NT2/D1 (cell line): Measurements from ENCODE around the gene MAP1LC3B2.
"Not testable (repeated sequence)": the region's sequence is repeated elsewhere in the genome, so short reads cannot be mapped to it uniquely, and the experiment has no call there.

Experiments used
- DNase-seq: peaks from one replicate; pipeline ENCODE4 v3.0.0-alpha.2; 2011; ENCODE audit warnings: low read depth, low spot score
- H3K27me3 ChIP-seq: 2 replicates; pipeline ENCODE4 v1.6.0; 2011; ENCODE audit warnings: mild to moderate bottlenecking; ENCODE audit not compliant: insufficient read length, insufficient read depth
- H3K36me3 ChIP-seq: 2 replicates; pipeline ENCODE4 v1.6.1; 2011; ENCODE audit warnings: mild to moderate bottlenecking, low read length, mixed read lengths; ENCODE audit not compliant: insufficient read depth, insufficient read length
- H3K4me1 ChIP-seq: 2 replicates; pipeline ENCODE4 v1.5.1; 2011; ENCODE audit not compliant: insufficient read depth, insufficient read length
- H3K4me3 ChIP-seq: 2 replicates; pipeline ENCODE4 v1.5.1; 2011; ENCODE audit warnings: low read depth; ENCODE audit not compliant: insufficient read length
- H3K9ac ChIP-seq: 2 replicates; pipeline ENCODE4 v1.6.0; 2011; ENCODE audit warnings: low read depth; ENCODE audit not compliant: insufficient read length
- H3K9me3 ChIP-seq: 2 replicates; pipeline ENCODE4 v1.5.1; 2011; ENCODE audit warnings: mild to moderate bottlenecking, low read length; ENCODE audit not compliant: insufficient read depth
- SUZ12 ChIP-seq: IDR thresholded peaks from 2 replicates; pipeline ENCODE4 v1.6.1; 2011; ENCODE audit not compliant: insufficient read length, insufficient read depth; ENCODE audit errors: extremely low read depth
- YY1 ChIP-seq: IDR thresholded peaks from 2 replicates; pipeline ENCODE4 v1.6.1; 2011; ENCODE audit not compliant: insufficient read length, insufficient read depth
- ZNF274 ChIP-seq: IDR thresholded peaks from 2 replicates; pipeline ENCODE4 v1.6.1; 2011; ENCODE audit warnings: mild to moderate bottlenecking, low read depth, low read length

The MAP1LC3B2 gene

DNA sequence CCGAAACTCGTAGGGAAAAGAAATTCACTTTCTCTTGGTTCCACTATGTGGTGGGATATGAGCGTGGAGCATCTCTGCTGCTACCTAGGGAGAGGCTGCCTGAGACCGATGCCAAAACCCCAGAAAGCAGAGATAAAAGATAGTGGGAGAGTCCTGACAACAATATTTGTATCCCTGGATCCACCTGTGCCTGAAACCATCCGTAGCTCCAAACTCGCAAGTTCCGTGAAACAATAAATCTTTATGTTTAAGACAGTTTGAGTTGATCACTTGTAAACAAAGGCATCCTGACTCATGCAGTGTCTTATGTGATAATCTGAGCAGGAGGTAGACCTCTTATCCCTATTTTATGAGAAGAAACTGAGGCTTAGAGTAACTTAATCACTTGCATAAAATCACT is 2.9 kb downstream of the MAP1LC3B2 start:
- peaks cover 20% of the 10 kb centered on the region for H3K9me3 ChIP-seq
- H3K4me3 ChIP-seq, result no peak overlapping the region
- no peaks in the 10 kb centered on the region for H3K36me3 ChIP-seq
- no peak for DNase-seq
- H3K9ac ChIP-seq, result no peak overlapping the region
- H3K27me3 ChIP-seq, result no peaks in the 10 kb centered on the region
- TF ChIP-seq ZNF274 (no peak), YY1 (no peak), SUZ12 (no peak)
- peaks cover 8% of the 10 kb centered on the region for H3K4me1 ChIP-seq

DNA sequence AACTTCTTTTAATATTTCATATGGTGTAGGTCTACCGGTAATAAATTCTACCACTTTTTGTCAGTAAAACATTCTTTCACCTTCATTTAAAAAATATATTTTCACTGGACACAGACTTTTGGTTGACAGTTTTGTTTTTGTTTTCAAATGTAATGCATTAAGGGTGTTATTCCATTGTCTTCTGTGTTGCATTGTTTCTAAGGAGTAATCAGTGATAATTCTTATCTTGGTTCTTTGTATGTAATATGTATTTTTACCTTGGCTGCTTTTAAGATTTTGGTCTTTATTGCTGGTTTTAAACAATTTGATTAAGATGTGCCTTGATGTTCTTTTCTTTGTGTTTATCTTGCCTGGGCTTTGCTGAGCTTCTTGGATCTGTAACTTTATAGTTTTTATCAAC is 4.1 kb downstream of the MAP1LC3B2 start:
- Histone ChIP-seq H3K9me3 (peaks cover 20% of the 10 kb centered on the region), H3K27me3 (no peaks in the 10 kb centered on the region), H3K9ac (no peak overlapping the region), H3K36me3 (no peaks in the 10 kb centered on the region), H3K4me1 (peaks cover 6% of the 10 kb centered on the region), H3K4me3 (no peak overlapping the region)
- TF ChIP-seq YY1, result no peak
- no peak for TF ChIP-seq ZNF274
- TF ChIP-seq SUZ12, result no peak
- DNase-seq, result no peak

DNA sequence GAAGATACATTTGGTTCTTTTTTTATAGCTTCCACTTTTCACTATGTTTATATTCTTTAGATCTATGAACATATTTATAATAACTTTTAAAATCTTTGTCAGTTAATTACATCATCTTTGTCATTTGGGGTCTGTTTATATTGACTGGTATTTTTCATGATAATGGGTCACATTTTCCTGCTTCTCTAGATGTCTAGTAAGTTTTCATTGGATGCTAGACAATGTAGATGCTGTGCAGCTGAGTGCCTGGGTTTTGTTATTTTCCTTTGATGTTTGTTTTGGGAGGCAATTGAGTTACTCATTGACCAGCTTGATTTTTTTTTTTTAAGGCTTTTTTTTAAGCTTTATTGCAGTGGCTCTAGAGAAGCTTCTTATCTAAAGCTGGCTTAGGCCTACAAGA is 4.9 kb downstream of the MAP1LC3B2 start:
- H3K9me3 ChIP-seq, result peaks cover 20% of the 10 kb centered on the region
- no peaks in the 10 kb centered on the region for H3K36me3 ChIP-seq
- TF ChIP-seq SUZ12 (no peak), YY1 (no peak), ZNF274 (no peak)
- DNase-seq, result no peak
- H3K4me3 ChIP-seq, result no peak overlapping the region
- H3K9ac ChIP-seq, result no peak overlapping the region
- H3K4me1 ChIP-seq, result peaks cover 4% of the 10 kb centered on the region
- no peaks in the 10 kb centered on the region for H3K27me3 ChIP-seq

DNA sequence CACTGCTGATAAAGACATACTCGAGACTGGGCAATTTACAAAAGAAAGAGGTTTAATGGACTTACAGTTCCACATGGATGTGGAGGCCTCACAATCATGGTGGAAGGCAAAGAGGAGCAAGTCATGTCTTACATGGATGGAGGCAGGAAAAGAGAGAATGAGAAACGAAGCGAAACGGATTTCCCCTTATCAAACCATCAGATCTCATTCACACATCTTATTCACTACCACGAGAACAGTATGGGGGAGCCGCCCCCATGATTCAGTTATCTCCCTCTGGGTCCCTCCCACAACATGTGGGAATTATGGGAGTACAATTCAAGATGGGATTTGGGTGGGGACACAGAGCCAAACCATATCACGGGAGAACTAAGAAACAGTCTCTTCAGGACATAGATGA is 6.0 kb downstream of the MAP1LC3B2 start:
- H3K9ac ChIP-seq, H3K27me3 ChIP-seq, DNase-seq, H3K4me1 ChIP-seq, H3K4me3 ChIP-seq, H3K36me3 ChIP-seq: not testable (repeated sequence)
- peaks cover 20% of the 10 kb centered on the region for H3K9me3 ChIP-seq

DNA sequence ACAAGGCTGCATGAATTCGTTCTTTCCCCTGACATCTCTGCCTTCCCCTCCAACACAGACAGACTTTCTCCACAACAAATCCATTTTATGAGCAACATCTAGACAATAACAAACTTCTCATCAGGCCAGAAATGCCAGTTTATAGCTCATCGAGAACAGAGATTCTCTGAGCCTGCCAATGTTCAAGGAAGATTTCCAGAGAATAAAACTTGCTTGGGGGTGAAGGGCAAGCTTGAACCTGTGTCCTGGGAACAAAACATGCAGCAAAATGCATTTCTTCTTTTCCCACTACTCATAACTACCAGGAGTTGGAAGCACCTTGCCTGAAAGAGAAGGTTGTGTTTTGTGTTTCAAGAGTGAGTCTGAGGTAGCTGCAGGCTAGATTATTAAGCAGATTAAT is 6.8 kb downstream of the MAP1LC3B2 start:
- H3K4me3 ChIP-seq, result no peak overlapping the region
- no peak for DNase-seq
- no peaks in the 10 kb centered on the region for H3K36me3 ChIP-seq
- no peak for TF ChIP-seq YY1
- no peak for TF ChIP-seq SUZ12
- no peak for TF ChIP-seq ZNF274
- no peak overlapping the region for H3K9ac ChIP-seq
- H3K4me1 ChIP-seq, result no peaks in the 10 kb centered on the region
- H3K27me3 ChIP-seq, result no peaks in the 10 kb centered on the region
- peaks cover 20% of the 10 kb centered on the region for H3K9me3 ChIP-seq

DNA sequence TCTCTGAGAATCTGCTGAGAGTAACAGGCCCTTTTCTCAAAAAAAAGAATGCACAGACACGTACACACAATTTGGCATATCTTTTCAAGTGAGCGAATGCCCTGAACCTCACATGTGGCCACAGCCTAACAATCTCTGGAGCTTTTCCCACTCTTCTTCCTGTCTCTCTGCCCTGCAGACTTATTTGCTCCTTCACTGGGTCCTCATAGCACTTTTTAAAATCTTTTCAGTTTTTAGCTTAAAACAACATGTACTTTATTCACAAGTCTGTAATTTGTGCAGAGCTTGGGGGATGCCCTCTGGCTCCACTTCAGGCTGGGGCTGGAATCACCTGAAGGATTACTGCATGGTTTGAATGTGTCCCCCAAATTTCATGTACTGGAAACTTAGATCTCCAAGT is 9.0 kb downstream of the MAP1LC3B2 start:
- no peaks in the 10 kb centered on the region for H3K36me3 ChIP-seq
- no peak overlapping the region for H3K9ac ChIP-seq
- no peak for DNase-seq
- no peak overlapping the region for H3K4me3 ChIP-seq
- H3K4me1 ChIP-seq, result no peaks in the 10 kb centered on the region
- H3K27me3 ChIP-seq, result no peaks in the 10 kb centered on the region
- TF ChIP-seq YY1 (no peak), ZNF274 (no peak), SUZ12 (no peak)
- peaks cover 20% of the 10 kb centered on the region for H3K9me3 ChIP-seq

DNA sequence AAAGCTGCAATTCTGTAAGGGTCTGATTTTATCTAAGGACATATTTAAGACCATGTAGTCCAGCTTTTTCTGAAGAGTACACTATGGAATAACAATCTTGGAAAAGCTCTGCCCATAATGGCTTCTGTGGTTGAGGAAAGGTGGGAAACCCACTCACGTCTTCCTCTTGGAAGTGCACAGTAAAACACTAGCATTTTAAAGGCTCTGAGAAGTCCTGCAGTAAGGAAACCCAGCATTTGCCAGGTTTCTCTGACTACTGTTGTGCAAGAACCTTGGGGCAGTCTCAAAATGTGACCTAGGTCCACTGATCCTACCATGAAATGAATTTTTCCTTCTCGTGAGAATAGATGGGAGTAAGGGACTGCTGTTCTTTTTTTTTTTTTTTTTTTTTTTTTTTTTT is 11.9 kb downstream of the MAP1LC3B2 start:
- Histone ChIP-seq H3K9me3 (no peaks in the 10 kb centered on the region), H3K4me1 (no peaks in the 10 kb centered on the region), H3K27me3 (no peaks in the 10 kb centered on the region), H3K36me3 (no peaks in the 10 kb centered on the region), H3K4me3 (no peak overlapping the region), H3K9ac (no peak overlapping the region)
- no peak for TF ChIP-seq SUZ12
- TF ChIP-seq YY1, result no peak
- no peak for TF ChIP-seq ZNF274
- no peak for DNase-seq

DNA sequence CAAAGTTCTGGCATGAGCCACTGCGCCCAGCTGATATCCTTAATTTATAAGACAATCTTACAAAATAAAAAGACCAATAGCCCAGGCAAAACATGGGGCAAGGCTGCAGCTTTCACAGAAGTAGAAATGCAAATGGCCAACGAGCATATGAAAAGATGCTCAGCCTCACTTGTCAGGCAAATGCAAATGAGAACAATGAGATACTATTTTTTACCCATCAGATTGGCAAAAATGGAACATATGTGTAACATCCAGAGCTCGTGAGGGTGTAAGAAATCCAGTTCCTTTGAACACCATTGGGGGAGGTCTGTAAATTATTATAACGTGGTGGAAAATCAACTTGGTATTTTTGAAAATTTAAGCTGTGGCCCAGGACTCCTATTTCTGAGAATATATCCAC is 14.6 kb downstream of the MAP1LC3B2 start:
- Histone ChIP-seq H3K9ac (no peak overlapping the region), H3K4me1 (no peaks in the 10 kb centered on the region), H3K4me3 (no peak overlapping the region), H3K27me3 (no peaks in the 10 kb centered on the region), H3K9me3 (no peaks in the 10 kb centered on the region), H3K36me3 (no peaks in the 10 kb centered on the region)
- TF ChIP-seq SUZ12 (no peak), ZNF274 (no peak), YY1 (no peak)
- DNase-seq, result no peak

DNA sequence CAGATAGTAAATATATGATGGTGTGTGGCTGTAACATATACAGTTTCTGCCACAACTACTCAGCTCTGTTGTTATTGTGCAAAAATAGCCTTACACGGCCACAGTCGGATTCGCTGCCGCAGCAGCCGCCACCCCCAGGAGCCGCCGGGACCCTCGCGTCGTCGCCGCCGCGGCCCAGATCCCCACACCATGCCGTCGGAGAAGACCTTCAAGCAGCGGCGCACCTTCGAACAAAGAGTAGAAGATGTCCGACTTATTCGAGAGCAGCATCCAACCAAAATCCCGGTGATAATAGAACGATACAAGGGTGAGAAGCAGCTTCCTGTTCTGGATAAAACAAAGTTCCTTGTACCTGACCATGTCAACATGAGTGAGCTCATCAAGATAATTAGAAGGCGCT is 16.6 kb downstream of the MAP1LC3B2 start:
- not testable (repeated sequence) for DNase-seq, H3K4me1 ChIP-seq, H3K36me3 ChIP-seq, H3K27me3 ChIP-seq, H3K9ac ChIP-seq, H3K4me3 ChIP-seq, H3K9me3 ChIP-seq
